Gastrocnemius medialis (tissue), 4 donors: ENCODE data around the gene SREBF1. TPM values are rescaled to one million over a fixed set of nuclear protein-coding genes. Genes with fewer than 3 reads are reported as not detected.

Source experiments
- ATAC-seq, 2 donors: fragments of 150-250 bp; one replicate each; pipeline ENCODE4 v1.9.1; 2016
- DNase-seq, 2 donors: peaks; one replicate each; pipeline ENCODE4 v3.0.0-alpha.2; 2019
- H3K27ac ChIP-seq, 4 donors: fragments of 200-600 bp; sonication (generic); 1 replicate in 1 of 4; 2 replicates in 3 of 4; pipeline ENCODE4 v1.5.1; 2016 to 2018; ENCODE audit warnings: mild to moderate bottlenecking in 2 of 4, moderate library complexity in 1 of 4
- H3K27me3 ChIP-seq, 3 donors: fragments of 200-600 bp; sonication (generic) in 2 of 3; 1 replicate in 1 of 3; 2 replicates in 2 of 3; pipeline versions ENCODE4 v1.5.1 to v1.6.0; 2016 to 2019; ENCODE audit warnings: mild to moderate bottlenecking in 1 of 3, moderate library complexity in 1 of 3
- H3K36me3 ChIP-seq, 2 donors: fragments of 200-600 bp; sonication (generic) in 1 of 2; one replicate each; pipeline ENCODE4 v1.5.1; 2017 to 2018
- H3K4me1 ChIP-seq, 2 donors: fragments of 200-600 bp; sonication (generic) in 1 of 2; one replicate each; pipeline ENCODE4 v1.5.1; 2016 to 2017; ENCODE audit warnings: mild to moderate bottlenecking in 2 of 2
- H3K4me3 ChIP-seq, 4 donors: fragments of 200-600 bp; sonication (generic) in 3 of 4; 1 replicate in 1 of 4; 2 replicates in 3 of 4; pipeline ENCODE4 v1.5.1; 2016 to 2019; ENCODE audit warnings: mild to moderate bottlenecking in 2 of 4
- H3K9me3 ChIP-seq, 3 donors: fragments of 200-600 bp; sonication (generic) in 2 of 3; 1 replicate in 1 of 3; 2 replicates in 2 of 3; pipeline ENCODE4 v1.5.1; 2016 to 2019
- CTCF ChIP-seq, 5 experiments: fragments of 450-650 bp in 3 of 5; fragments of 200-600 bp in 2 of 5; sonication (generic) in 2 of 5; IDR thresholded peaks in 4 of 5; conservative IDR thresholded peaks in 1 of 5; 1 replicate in 4 of 5; 2 replicates in 1 of 5; pipeline ENCODE4 v1.5.1; 2016 to 2019; ENCODE audit warnings: antibody characterized with exemption in 5 of 5, mild to moderate bottlenecking in 3 of 5, moderate library complexity in 3 of 5
- POLR2A ChIP-seq, 2 donors: fragments of 450-650 bp; IDR thresholded peaks; one replicate each; pipeline ENCODE4 v1.6.1; 2017; ENCODE audit warnings: antibody characterized with exemption in 2 of 2, mild to moderate bottlenecking in 2 of 2, moderate library complexity in 2 of 2
- in situ Hi-C, 4 donors: fragments of 200-750 bp; cut with MboI; loops; one replicate each; pipeline versions ENCODE4 v1.15.0 to v1.8.0; 2017; ENCODE audit warnings: low sequenced_read_pairs in 4 of 4
- intact Hi-C: fragments of 100-400 bp; cut with DNase I; formaldehyde crosslinking; loops from one replicate; pipeline ENCODE4 v1.15.1; 2023; ENCODE audit warnings: low total_unique reads
- total RNA-seq, 4 donors: library from RNA; depleted of rRNA; stranded (reverse); fragments of >200 nt; gene quantifications; one replicate each; pipeline versions ENCODE4 v1.1.0 to v1.2.3, GENCODE V29; 2016

The SREBF1 gene
- total RNA-seq, 4 donors from 2014 or later: 11.1 to 64.5 (median 32.3) TPM

GRCh38 chr17:17778308-17779014 is 58.3 kb downstream of the SREBF1 start:
- no peak for TF ChIP-seq CTCF (IDR thresholded peaks at IDR 0.05 in 4 of 5, conservative IDR thresholded peaks at IDR 0.05 in 1 of 5)
- no peak for TF ChIP-seq POLR2A (IDR thresholded peaks at IDR 0.05)
- DNase-seq: no peak
- H3K4me3 ChIP-seq: no peak overlapping the region
- intact Hi-C loops: no loop called here
- H3K27ac ChIP-seq: peak overlapping the region; percentile 73 to 83 (median 78)
- H3K27me3 ChIP-seq: no peaks in the 10 kb centered on the region
- ATAC-seq: no peak
- peaks cover 29 to 44% of the 10 kb centered on the region in 2 donors for H3K4me1 ChIP-seq
- H3K9me3 ChIP-seq: no peaks in the 10 kb centered on the region
- in situ Hi-C loops: loop anchor here in 1 of 4 donors (25.0 kb wide), 1 partner anchor 91 kb away; the partner anchor contains the start of gene RAI1
- H3K36me3 ChIP-seq: no peaks in the 10 kb centered on the region

GRCh38 chr17:17776889-17777288 is 59.9 kb downstream of the SREBF1 start:
- no peak for TF ChIP-seq POLR2A (IDR thresholded peaks at IDR 0.05)
- TF ChIP-seq CTCF (IDR thresholded peaks at IDR 0.05 in 4 of 5, conservative IDR thresholded peaks at IDR 0.05 in 1 of 5): no peak
- ATAC-seq (no peak), DNase-seq (no peak)
- Histone ChIP-seq H3K36me3 (no peaks in the 10 kb centered on the region), H3K27me3 (no peaks in the 10 kb centered on the region), H3K9me3 (no peaks in the 10 kb centered on the region), H3K4me1 (peaks cover 37 to 53% of the 10 kb centered on the region in 2 donors), H3K4me3 (no peak overlapping the region), H3K27ac (no peak overlapping the region)
- in situ Hi-C loops: loop anchor here in 1 of 4 donors (25.0 kb wide), 1 partner anchor 90 kb away; the partner anchor contains the start of gene RAI1
- intact Hi-C loops: no loop called here

- intact Hi-C loops: no loop called here
- Histone ChIP-seq H3K4me3 (peak overlapping the region; percentile 19 to 55 (median 40)), H3K27ac (peak overlapping the region; percentile 75 to 94 (median 87))
These were observed 62.5 kb downstream of the SREBF1 start for GRCh38 chr17:17774009-17774881.

GRCh38 chr17:17772231-17772630 is 64.6 kb downstream of the SREBF1 start:
- H3K36me3 ChIP-seq: no peaks in the 10 kb centered on the region
- H3K27me3 ChIP-seq: no peaks in the 10 kb centered on the region
- in situ Hi-C loops: no loop called here
- ATAC-seq: no peak
- peak overlapping the region in 3 of 4 donors; percentile 18 to 86 (median 31) for H3K27ac ChIP-seq
- H3K9me3 ChIP-seq: no peaks in the 10 kb centered on the region
- no peak overlapping the region for H3K4me3 ChIP-seq
- TF ChIP-seq POLR2A (IDR thresholded peaks at IDR 0.05) (no peak), CTCF (IDR thresholded peaks at IDR 0.05 in 4 of 5, conservative IDR thresholded peaks at IDR 0.05 in 1 of 5) (no peak)
- intact Hi-C loops: no loop called here
- DNase-seq: no peak
- H3K4me1 ChIP-seq: peaks cover 45 to 66% of the 10 kb centered on the region in 2 donors

More at GRCh38 chr17:17774009-17774881, 62.5 kb downstream of the SREBF1 start:
- in situ Hi-C loops: no loop called here
- DNase-seq (peak; percentile 52 to 83), ATAC-seq (peak; percentile 75 to 77)
- TF ChIP-seq POLR2A (IDR thresholded peaks at IDR 0.05): peak; percentile 61 to 71
- TF ChIP-seq CTCF (IDR thresholded peaks at IDR 0.05 in 4 of 5, conservative IDR thresholded peaks at IDR 0.05 in 1 of 5): peak in 3 of 5 experiments; percentile 27 to 37 (median 28)
- peaks cover 43 to 62% of the 10 kb centered on the region in 2 donors for H3K4me1 ChIP-seq
- no peaks in the 10 kb centered on the region for H3K9me3 ChIP-seq
- no peaks in the 10 kb centered on the region for H3K36me3 ChIP-seq
- no peaks in the 10 kb centered on the region for H3K27me3 ChIP-seq
